HFF-Myc (cell line): ENCODE results near the gene SETDB1.
A peak's percentile ranks its signal among the peaks of the same experiment; 100 is the strongest.

Experiments used
- DNase-seq: peaks from one replicate; pipeline ENCODE4 v3.0.0-alpha.2; 2011; ENCODE audit warnings: low read depth; ENCODE audit errors: extremely low read depth
- H3K4me3 ChIP-seq: replicated peaks from 2 replicates; pipeline ENCODE4 v1.5.1; 2011; ENCODE audit warnings: low read depth, mild to moderate bottlenecking, control low read depth, low read length
- CTCF ChIP-seq: IDR thresholded peaks from 2 replicates; pipeline ENCODE4 v1.5.1; 2012; ENCODE audit warnings: mild to moderate bottlenecking, low read depth, low read length, control low read depth; ENCODE audit errors: missing control alignments

The SETDB1 gene

DNA sequence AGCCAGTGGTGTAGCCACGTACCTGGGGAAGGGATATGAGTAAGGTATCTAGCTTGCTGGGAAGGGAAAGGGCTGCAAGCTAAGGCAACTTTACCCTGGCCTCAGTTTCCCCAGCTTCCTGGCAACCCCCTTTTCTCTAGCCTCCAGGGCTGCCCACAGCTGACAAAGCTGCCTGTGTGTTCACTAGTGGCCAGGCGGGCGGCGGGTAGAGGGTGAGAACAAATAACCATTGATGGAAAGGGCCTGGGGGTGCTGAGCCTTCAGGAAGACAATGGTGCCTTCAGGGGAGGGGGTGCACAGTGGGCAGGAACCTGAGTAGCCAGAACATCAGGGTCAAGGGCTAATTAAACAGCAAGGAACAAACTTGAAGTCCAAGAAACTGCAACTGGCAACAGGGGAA, 42.3 kb downstream of the SETDB1 start:
- no peak for DNase-seq
- TF ChIP-seq CTCF, result no peak

DNA sequence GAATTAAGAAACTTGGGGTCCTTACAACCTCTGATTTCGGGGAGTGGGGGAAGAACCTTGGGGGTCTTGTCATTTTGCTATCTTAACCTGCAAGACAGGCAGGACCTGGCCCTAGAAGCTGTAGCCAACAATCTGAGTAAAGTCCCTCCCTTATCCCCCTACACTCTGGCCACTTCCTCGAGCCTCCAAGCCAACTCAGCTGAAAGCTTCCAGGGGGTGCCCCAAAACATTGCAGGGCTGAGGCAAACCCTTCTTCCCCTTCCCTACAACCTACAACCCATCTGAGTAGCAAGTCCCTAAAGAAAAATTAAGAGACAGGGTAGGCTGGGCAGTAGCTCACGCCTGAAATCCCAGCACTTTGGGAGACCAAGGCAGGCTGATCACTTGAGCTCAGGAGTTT, 43.5 kb downstream of the SETDB1 start:
- DNase-seq, result no peak

More for the DNA sequence above, 42.3 kb downstream of the SETDB1 start:
- no peak overlapping the region for H3K4me3 ChIP-seq

GRCh38 chr1:150970808-150971582, 44.8 kb downstream of the SETDB1 start:
- no peak for DNase-seq
- H3K4me3 ChIP-seq, result peak overlapping the region; percentile 95
- no peak for TF ChIP-seq CTCF

More for the DNA sequence above, 43.5 kb downstream of the SETDB1 start:
- no peak for TF ChIP-seq CTCF
- no peak overlapping the region for H3K4me3 ChIP-seq

DNA sequence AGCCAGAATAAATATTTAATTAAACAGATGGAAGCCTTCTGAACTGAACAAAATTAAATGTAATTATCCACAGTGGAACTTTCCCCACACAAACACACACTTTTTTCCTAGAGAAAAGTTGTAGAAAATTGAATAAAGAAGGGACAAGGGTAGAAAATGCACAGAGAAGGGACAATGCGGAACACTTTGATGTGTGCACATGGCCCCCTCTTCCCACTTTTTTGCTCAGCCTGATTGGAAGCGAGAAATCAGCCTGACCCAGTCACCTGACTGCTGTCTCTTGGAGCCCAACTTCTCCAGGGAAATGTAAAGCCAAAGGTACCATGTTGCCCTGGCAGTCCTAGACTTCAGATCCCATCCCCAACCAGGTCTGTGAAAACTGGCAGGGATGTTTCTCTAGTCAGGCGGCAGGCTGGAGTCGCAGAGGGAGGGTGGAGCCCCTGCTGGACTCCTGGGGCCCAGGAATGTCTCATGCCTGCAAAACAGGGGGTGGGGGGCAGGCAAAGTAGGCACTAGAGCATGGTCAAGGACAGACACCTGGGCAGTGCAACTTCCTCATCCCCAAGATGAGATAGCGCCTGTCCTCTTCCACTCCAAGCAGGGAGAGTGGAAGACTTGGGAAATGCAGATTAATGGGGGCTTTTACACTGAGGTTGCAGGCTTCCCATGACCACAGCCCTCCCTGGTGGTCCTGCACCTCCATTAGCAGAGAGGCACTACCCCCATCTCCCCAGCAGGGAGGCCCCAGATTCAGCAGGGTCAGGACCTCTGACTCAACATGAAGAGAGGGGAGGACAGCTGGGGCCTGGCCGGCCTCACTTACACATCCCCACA, 45.6 kb downstream of the SETDB1 start:
- no peak for DNase-seq
- peak overlapping the region; percentile 95 for H3K4me3 ChIP-seq

GRCh38 chr1:150972417-150972940, 46.3 kb downstream of the SETDB1 start:
- peak overlapping the region; percentile 95 for H3K4me3 ChIP-seq
- DNase-seq, result no peak
- no peak for TF ChIP-seq CTCF

More for the DNA sequence above, 45.6 kb downstream of the SETDB1 start:
- TF ChIP-seq CTCF, result no peak

DNA sequence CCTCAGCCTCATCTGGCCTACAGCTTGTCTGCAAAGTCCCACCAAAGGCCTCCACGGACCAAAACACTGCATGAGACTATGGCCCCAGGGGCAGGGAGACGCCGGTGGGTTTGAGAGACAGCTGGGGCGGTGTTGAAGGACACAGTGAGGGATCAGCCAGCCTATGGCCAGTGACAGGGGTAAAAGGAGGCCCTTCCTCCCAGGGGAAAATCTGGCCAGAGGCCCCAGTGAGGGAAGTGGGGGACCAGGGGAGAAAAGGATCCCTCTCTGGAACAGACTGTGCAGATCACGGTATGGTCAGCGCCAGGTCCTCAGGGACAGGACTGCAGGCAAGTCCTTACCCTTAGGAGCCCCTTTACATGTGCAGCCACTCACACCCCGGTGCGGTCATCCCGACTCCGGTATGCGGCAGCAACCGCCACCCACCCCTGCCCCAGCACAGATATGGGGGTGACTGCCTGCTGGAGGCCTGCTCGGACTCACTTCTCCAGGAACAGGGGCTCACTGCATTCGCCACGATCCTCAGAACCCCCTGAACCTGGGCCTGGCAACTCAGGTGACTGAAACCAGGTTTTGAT, 47.2 kb downstream of the SETDB1 start:
- no peak for DNase-seq
- TF ChIP-seq CTCF, result no peak
- H3K4me3 ChIP-seq, result peak overlapping the region; percentile 95
